HEK293 (cell line): ENCODE results near the gene KDSR.

Experiments
- CTCF ChIP-seq: fragments of 450-650 bp; formaldehyde crosslinking; IDR thresholded peaks from 2 replicates; pipeline ENCODE4 v1.5.1; 2016; ENCODE audit warnings: missing biosample characterization, missing genetic modification characterization
- PRDM4 ChIP-seq: fragments of 450-650 bp; formaldehyde crosslinking; IDR thresholded peaks from 2 replicates; pipeline ENCODE4 v1.5.1; 2017; ENCODE audit warnings: missing biosample characterization, missing genetic modification characterization
- TCF7L2 ChIP-seq: IDR thresholded peaks from 2 replicates; pipeline ENCODE4 v1.6.1; 2011; ENCODE audit warnings: low read depth, mild to moderate bottlenecking, inconsistent platforms, low read length, moderate library complexity, borderline replicate concordance
- YY1 ChIP-seq: fragments of 450-650 bp; formaldehyde crosslinking; IDR thresholded peaks from 2 replicates; pipeline ENCODE4 v1.5.1; 2018; ENCODE audit warnings: missing biosample characterization, missing genetic modification characterization
- ZNF354C ChIP-seq: fragments of 450-650 bp; formaldehyde crosslinking; IDR thresholded peaks from 2 replicates; pipeline ENCODE4 v1.5.1; 2016; ENCODE audit warnings: missing biosample characterization, missing genetic modification characterization, low read depth, borderline replicate concordance
- ZNF792 ChIP-seq: fragments of 450-650 bp; formaldehyde crosslinking; IDR thresholded peaks from 2 replicates; pipeline ENCODE4 v1.5.1; 2016; ENCODE audit warnings: missing biosample characterization, missing genetic modification characterization

- no peak for TF ChIP-seq YY1 (tag by site-specific recombination)
- TF ChIP-seq TCF7L2 = no peak
- TF ChIP-seq CTCF (tag by site-specific recombination) = no peak
- TF ChIP-seq PRDM4 (tag by site-specific recombination) = no peak
- TF ChIP-seq ZNF792 = no peak
- TF ChIP-seq ZNF354C (tag by site-specific recombination) = no peak
Measured at GRCh38 chr18:63377275-63377980, 10.4 kb upstream of the KDSR start.
